ENCODE results near the gene CBY2. TPM values are rescaled to one million over a fixed set of nuclear protein-coding genes. Genes with fewer than 3 reads are reported as not detected.

Gene CBY2
- total and polyA plus RNA-seq, 7 donors, result not detected

DNA sequence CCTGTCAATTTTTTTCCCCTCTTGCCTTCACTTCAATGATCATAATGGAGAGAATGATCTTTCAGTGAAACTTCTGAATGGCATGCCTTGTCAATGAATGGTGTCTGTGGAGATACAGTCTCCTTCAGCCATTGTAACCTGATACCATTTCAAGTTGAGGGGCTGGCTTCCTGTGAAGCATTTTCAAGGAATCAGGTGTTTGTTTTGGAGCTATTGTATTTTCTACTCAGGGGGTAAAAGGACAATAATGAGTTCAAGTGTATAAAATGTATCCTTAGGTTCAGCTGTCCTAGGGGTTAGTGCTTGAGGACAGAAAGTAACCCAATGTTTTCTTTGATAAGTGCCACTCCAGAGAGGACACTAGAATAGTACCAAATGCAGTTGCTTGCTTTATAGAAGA is 23.8 kb upstream of the CBY2 start:
- TF ChIP-seq, protein P1, sequence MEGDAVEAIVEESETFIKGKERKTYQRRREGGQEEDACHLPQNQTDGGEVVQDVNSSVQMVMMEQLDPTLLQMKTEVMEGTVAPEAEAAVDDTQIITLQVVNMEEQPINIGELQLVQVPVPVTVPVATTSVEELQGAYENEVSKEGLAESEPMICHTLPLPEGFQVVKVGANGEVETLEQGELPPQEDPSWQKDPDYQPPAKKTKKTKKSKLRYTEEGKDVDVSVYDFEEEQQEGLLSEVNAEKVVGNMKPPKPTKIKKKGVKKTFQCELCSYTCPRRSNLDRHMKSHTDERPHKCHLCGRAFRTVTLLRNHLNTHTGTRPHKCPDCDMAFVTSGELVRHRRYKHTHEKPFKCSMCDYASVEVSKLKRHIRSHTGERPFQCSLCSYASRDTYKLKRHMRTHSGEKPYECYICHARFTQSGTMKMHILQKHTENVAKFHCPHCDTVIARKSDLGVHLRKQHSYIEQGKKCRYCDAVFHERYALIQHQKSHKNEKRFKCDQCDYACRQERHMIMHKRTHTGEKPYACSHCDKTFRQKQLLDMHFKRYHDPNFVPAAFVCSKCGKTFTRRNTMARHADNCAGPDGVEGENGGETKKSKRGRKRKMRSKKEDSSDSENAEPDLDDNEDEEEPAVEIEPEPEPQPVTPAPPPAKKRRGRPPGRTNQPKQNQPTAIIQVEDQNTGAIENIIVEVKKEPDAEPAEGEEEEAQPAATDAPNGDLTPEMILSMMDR (IDR thresholded peaks at IDR 0.05), result no peak
- Histone ChIP-seq H3K4me1 (no peaks in the 10 kb centered on the region), H3K9me3 (no peaks in the 10 kb centered on the region), H3K4me3 (no peak overlapping the region), H3K36me3 (ENCODE audit: insufficient read depth in 1 of 2, low read depth in 1 of 2) (no peaks in the 10 kb centered on the region), H3K27me3 (ENCODE audit: insufficient read depth in 3 of 3, low read length in 2 of 3) (no peaks in the 10 kb centered on the region), H3K27ac (no peak overlapping the region)
- DNase-seq, result no peak
- no peak for ATAC-seq
- intact Hi-C loops (cut with DNase I), result no loop called here

DNA sequence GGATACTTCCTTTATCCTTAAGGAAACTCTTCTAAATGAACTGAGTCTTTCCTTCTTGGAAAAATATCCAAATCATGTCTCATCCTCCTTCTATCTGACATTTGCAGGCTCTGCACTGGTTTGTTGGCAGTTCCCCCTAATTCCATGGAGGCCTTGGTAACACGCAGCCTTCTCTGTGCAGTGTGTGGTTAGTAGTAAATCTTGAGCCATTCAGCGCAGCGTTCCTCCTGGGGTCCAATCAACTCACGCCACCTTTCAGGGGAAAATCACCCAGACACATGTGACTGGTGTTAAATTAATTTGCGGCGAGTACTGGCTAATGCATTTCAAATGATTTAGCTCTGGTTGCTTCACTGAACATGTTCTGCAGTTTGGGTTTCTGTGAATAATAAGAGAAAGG is 21.0 kb upstream of the CBY2 start:
- no peak overlapping the region for H3K4me3 ChIP-seq
- TF ChIP-seq, protein P1 (IDR thresholded peaks at IDR 0.05), result no peak
- no peak overlapping the region for H3K27ac ChIP-seq
- no peaks in the 10 kb centered on the region for H3K36me3 ChIP-seq (ENCODE audit: insufficient read depth in 1 of 2, low read depth in 1 of 2)
- ATAC-seq, result no peak
- no peaks in the 10 kb centered on the region for H3K4me1 ChIP-seq
- intact Hi-C loops (cut with DNase I), result no loop called here
- DNase-seq, result no peak
- whole genome bisulfite sequencing, 3 donors, result 37 to 42% (median 37%) methylated on average over 6 of the region's 6 CpGs
- no peaks in the 10 kb centered on the region for H3K27me3 ChIP-seq (ENCODE audit: insufficient read depth in 3 of 3, low read length in 2 of 3)
- H3K9me3 ChIP-seq, result no peaks in the 10 kb centered on the region

DNA sequence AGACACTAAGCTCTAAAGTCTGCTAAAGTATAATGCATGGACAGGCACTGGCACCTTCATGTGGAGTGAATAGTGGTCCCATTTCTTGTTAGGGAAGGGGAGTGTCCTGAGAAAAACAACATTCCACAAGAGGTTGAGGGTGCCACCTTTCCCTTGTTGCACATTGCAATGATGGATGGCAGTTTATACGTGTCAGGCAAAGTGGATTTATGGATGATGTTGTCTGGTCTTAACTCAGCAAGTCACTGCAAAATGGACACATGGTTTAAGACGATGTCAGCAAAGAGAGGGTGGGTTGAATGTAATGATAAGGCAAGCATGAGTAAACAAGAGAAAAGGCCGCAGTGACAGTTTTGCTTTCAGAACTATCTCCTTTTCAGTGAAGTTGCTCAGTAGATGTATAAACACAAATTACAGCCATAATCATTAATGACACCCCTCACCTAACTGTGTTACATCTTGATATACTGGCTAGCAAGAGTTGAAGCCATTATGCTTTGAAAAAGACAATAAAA is 19.6 kb upstream of the CBY2 start:
- no peak overlapping the region for H3K4me3 ChIP-seq
- no peaks in the 10 kb centered on the region for H3K4me1 ChIP-seq
- no peaks in the 10 kb centered on the region for H3K36me3 ChIP-seq (ENCODE audit: insufficient read depth in 1 of 2, low read depth in 1 of 2)
- H3K27me3 ChIP-seq (ENCODE audit: insufficient read depth in 3 of 3, low read length in 2 of 3), result no peaks in the 10 kb centered on the region
- intact Hi-C loops (cut with DNase I), result no loop called here
- no peaks in the 10 kb centered on the region for H3K9me3 ChIP-seq
- ATAC-seq, result no peak
- no peak for DNase-seq
- WGBS, 3 donors, result 78 to 86% (median 85%) methylated on average over 3 of the region's 3 CpGs
- TF ChIP-seq, protein P1 (IDR thresholded peaks at IDR 0.05), result no peak
- no peak overlapping the region for H3K27ac ChIP-seq

DNA sequence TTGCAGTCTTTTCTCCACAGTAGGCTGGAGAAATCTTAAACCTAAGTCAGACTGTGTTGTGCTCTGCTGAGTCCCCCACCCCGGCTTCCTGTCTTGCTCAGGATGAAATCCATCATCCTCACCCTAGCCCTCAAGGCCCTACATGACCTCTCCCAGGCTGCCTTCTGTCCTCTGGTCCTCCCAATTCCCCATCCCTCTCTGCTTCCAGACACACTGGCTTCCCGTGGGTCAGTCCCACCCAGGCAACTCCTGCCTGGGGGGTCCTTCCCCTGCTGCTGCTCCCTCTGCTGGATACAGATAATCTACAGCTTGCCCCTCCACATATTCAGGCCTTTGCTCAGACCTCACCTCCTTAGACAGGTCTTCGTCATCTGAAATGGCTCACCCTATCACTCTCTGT is 18.4 kb upstream of the CBY2 start:
- TF ChIP-seq, protein P1 (IDR thresholded peaks at IDR 0.05), result no peak
- no peak overlapping the region for H3K4me3 ChIP-seq
- H3K27me3 ChIP-seq (ENCODE audit: insufficient read depth in 3 of 3, low read length in 2 of 3), result no peaks in the 10 kb centered on the region
- no peaks in the 10 kb centered on the region for H3K9me3 ChIP-seq
- H3K4me1 ChIP-seq, result no peaks in the 10 kb centered on the region
- no peaks in the 10 kb centered on the region for H3K36me3 ChIP-seq (ENCODE audit: insufficient read depth in 1 of 2, low read depth in 1 of 2)
- WGBS, 3 donors, result 44 to 47% (median 46%) methylated on average over 3 of the region's 3 CpGs
- H3K27ac ChIP-seq, result no peak overlapping the region
- intact Hi-C loops (cut with DNase I), result no loop called here
- ATAC-seq, result no peak
- DNase-seq, result no peak

DNA sequence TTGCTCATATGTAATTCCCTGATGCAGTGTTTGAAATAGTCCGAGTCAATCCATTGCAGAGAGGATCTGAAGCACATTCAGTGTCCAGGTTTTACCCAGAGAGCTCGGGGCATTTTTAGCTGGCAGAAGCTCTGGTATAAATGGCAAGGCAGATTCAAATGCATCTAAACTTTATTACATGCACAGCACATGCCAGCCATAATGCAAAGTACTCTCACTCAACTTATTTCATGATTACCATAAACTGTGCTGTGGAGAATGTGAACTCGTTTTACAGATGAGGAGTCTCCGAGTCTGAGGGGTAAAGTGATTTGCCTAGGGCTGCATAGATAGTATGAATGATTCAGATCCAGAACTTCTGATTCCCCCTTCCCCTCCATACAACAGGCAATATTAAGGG is 13.5 kb upstream of the CBY2 start:
- Histone ChIP-seq H3K27me3 (ENCODE audit: insufficient read depth in 3 of 3, low read length in 2 of 3) (no peaks in the 10 kb centered on the region), H3K27ac (no peak overlapping the region), H3K9me3 (no peaks in the 10 kb centered on the region), H3K4me1 (no peaks in the 10 kb centered on the region), H3K4me3 (no peak overlapping the region), H3K36me3 (ENCODE audit: insufficient read depth in 1 of 2, low read depth in 1 of 2) (no peaks in the 10 kb centered on the region)
- ATAC-seq (no peak), DNase-seq (no peak)
- 77 to 91% (median 82%) methylated on average over 4 of the region's 4 CpGs for WGBS, 3 donors
- intact Hi-C loops (cut with DNase I), result no loop called here
- TF ChIP-seq, protein P1 (IDR thresholded peaks at IDR 0.05), result no peak

All from psoas muscle (tissue), 8 donors.